ENCODE results near the gene EEF2. TPM values are rescaled to one million over a fixed set of nuclear protein-coding genes. Genes with fewer than 3 reads are reported as not detected.
"Not testable (repeated sequence)": the region's sequence is repeated elsewhere in the genome, so short reads cannot be mapped to it uniquely, and the experiment has no call there.

The EEF2 gene
- total RNA-seq, 1 experiment from 2014 or later: 1,124 TPM

DNA sequence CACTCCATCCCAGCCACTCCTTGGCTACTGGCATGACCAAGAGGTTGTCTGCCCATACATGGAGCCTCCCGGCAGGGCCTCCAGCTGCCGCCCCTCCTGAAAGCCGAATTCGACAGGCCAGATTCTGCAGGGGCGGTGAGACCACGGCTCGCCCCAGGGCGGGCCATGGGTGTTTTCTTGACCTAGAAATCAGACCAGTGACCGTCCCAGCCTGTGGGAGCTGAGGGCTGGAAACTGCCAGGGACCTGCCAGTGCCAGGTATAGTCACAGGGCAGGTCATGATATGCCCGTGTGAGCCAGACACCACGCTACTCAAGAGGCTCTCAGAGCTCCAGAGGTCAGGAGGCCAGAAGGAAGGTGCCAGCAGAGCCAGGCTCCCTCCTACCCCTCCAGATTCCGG, 31.2 kb downstream of the EEF2 start:
- H4K20me1 ChIP-seq (ENCODE audit: low read length): no peaks in the 10 kb centered on the region
- no TSS peak for BruUV-seq (replicated peaks)
- POLR2A ChIA-PET (ENCODE audit: unreplicated experiment): no interaction called here
- no peak overlapping the region for H3K4me3 ChIP-seq (ENCODE audit: low read length)
- intact Hi-C loops (cut with micrococcal nuclease): no loop called here
- DNase-seq (no peak), ATAC-seq (no peak)
- H3K27me3 ChIP-seq (ENCODE audit: low read length): no peaks in the 10 kb centered on the region
- no peaks in the 10 kb centered on the region for H3F3A ChIP-seq (ENCODE audit: low read length, unreplicated experiment)
- CTCF ChIA-PET: no interaction called here
- no peak overlapping the region for H3K4me2 ChIP-seq (ENCODE audit: low read length)
- no peaks in the 10 kb centered on the region for H3K36me3 ChIP-seq (ENCODE audit: low read depth, low read length)
- no peak overlapping the region for H3K27ac ChIP-seq (ENCODE audit: low read length)
- no peak overlapping the region for H2AFZ ChIP-seq (ENCODE audit: low read length)
- H3K9ac ChIP-seq (ENCODE audit: low read length): no peak overlapping the region
- H3K79me2 ChIP-seq (ENCODE audit: low read length): no peaks in the 10 kb centered on the region
- H3K9me3 ChIP-seq (ENCODE audit: low read length): no peaks in the 10 kb centered on the region
- H3K4me1 ChIP-seq (ENCODE audit: insufficient read depth, low read length): no peaks in the 10 kb centered on the region
- no peaks in the 10 kb centered on the region for H3K9me2 ChIP-seq (replicated peaks; ENCODE audit: low read length)
- TF ChIP-seq EZH2 (IDR thresholded peaks at IDR 0.05; ENCODE audit: low read length, unreplicated experiment): no peak
- no peak for TF ChIP-seq CTCF (conservative IDR thresholded peaks at IDR 0.05; ENCODE audit: low read depth, low read length)
- TF ChIP-seq EZH2phosphoT487 (IDR thresholded peaks at IDR 0.05; ENCODE audit: borderline replicate concordance, low read length): no peak

GRCh38 chr19:3952755-3953276, 32.4 kb downstream of the EEF2 start:
- H4K20me1 ChIP-seq (ENCODE audit: low read length); H3K4me3 ChIP-seq (ENCODE audit: low read length); H3F3A ChIP-seq (ENCODE audit: low read length, unreplicated experiment); intact Hi-C loops (cut with micrococcal nuclease); H3K9me3 ChIP-seq (ENCODE audit: low read length); CTCF ChIA-PET; ATAC-seq; POLR2A ChIA-PET (ENCODE audit: unreplicated experiment); H3K27me3 ChIP-seq (ENCODE audit: low read length); DNase-seq; H3K4me1 ChIP-seq (ENCODE audit: insufficient read depth, low read length); H3K9me2 ChIP-seq (replicated peaks; ENCODE audit: low read length); H3K36me3 ChIP-seq (ENCODE audit: low read depth, low read length); H3K79me2 ChIP-seq (ENCODE audit: low read length); H3K9ac ChIP-seq (ENCODE audit: low read length); H3K4me2 ChIP-seq (ENCODE audit: low read length); H3K27ac ChIP-seq (ENCODE audit: low read length); H2AFZ ChIP-seq (ENCODE audit: low read length); BruUV-seq (replicated peaks): not testable (repeated sequence)

DNA sequence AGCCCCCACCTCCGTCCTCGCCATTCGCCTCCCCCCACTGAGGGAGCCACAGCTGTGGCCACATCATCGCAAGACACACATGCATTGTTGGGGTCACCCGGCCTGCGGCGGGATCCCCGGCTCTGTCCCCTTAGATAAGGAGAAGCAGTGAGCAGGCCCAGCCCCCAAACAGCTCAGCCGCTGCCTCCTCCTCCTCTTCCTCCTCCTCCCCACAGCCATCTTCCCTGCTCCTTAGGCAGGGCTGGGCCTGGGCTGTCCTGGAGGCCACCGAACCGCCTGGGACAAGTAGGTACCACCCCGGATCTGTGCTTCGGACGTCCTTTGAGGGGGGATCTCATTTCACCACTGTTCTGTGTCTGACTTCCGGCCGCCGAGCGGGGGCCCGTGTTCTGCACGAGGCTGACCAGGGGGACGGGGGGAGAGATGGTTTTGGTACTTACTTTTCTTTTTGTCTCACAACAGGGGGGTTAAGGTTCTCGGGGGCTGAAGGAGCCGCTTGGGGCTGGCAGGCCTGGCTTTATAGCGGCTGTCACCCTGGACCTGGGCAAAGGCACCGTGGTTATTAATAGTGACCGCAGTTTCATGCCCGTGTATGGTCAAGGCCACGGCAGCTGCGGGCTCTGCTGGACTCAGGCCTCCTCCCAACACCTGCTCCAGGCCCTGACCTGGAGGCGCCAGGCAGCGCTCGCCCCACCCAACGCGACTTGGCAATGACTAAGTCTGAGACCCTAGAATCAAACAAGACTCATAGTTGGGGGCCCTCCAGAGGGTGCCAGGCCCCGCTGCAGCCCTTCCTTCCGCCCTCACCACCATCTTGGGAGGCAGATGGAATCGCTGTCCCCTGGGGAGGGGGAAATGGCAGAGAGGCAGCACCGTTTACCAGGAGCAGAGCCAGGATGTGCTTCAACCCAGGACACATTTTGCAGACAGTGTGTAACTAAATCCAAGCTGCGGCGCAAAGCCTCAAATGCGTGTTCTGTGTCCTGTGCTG, 34.1 kb downstream of the EEF2 start:
- Histone ChIP-seq H3K27ac (ENCODE audit: low read length) (no peak overlapping the region), H3F3A (ENCODE audit: low read length, unreplicated experiment) (no peaks in the 10 kb centered on the region), H3K36me3 (ENCODE audit: low read depth, low read length) (no peaks in the 10 kb centered on the region), H4K20me1 (ENCODE audit: low read length) (no peaks in the 10 kb centered on the region), H3K4me3 (ENCODE audit: low read length) (no peak overlapping the region), H3K9me2 (replicated peaks; ENCODE audit: low read length) (no peaks in the 10 kb centered on the region), H3K27me3 (ENCODE audit: low read length) (no peaks in the 10 kb centered on the region), H3K9ac (ENCODE audit: low read length) (no peak overlapping the region), H3K4me2 (ENCODE audit: low read length) (no peak overlapping the region), H3K4me1 (ENCODE audit: insufficient read depth, low read length) (no peaks in the 10 kb centered on the region), H3K9me3 (ENCODE audit: low read length) (no peaks in the 10 kb centered on the region), H2AFZ (ENCODE audit: low read length) (no peak overlapping the region), H3K79me2 (ENCODE audit: low read length) (no peaks in the 10 kb centered on the region)
- no TSS peak for BruUV-seq (replicated peaks)
- POLR2A ChIA-PET (ENCODE audit: unreplicated experiment): no interaction called here
- no peak for TF ChIP-seq EZH2 (IDR thresholded peaks at IDR 0.05; ENCODE audit: low read length, unreplicated experiment)
- TF ChIP-seq CTCF (conservative IDR thresholded peaks at IDR 0.05; ENCODE audit: low read depth, low read length): no peak
- TF ChIP-seq EZH2phosphoT487 (IDR thresholded peaks at IDR 0.05; ENCODE audit: borderline replicate concordance, low read length): no peak
- ATAC-seq: no peak
- intact Hi-C loops (cut with micrococcal nuclease): no loop called here
- CTCF ChIA-PET: interaction anchor here (0.5 kb wide), 1 partner anchor 37 kb away, joined by 8 read pairs; no protein-coding TSS in a partner anchor
- DNase-seq: no peak

Data from PC-3 (cell line).